ENCODE data around the gene IPO11. TPM values are rescaled to one million over a fixed set of nuclear protein-coding genes. Genes with fewer than 3 reads are reported as not detected.
A peak's percentile ranks its signal among the peaks of the same experiment; 100 is the strongest.

IPO11 gene
- total RNA-seq, 1 donor from 2014 or later = 41.0 TPM

DNA sequence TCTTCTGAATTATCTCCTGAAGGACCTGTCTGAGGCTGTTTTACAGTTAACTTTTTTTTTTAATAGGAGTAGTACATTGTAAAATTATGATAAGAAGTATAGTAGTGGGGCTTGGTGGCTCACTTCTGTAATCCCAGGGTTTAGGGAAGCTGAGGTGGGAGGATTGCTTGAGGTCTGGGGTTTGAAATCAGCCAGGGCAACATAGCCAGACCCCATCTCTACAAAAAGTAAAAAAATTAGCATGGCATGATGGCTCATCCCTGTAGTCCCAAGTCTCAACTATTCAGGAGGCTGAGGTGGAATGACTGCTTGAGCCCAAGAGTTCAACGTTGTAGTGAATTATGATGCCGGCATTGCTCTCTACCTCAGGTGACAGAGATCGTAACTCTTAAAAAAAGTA is 7.0 kb downstream of the IPO11 start:
- Mint-ChIP-seq H3K4me1 (ENCODE audit: unreplicated experiment) (no peaks in the 10 kb centered on the region), H3K27me3 (no peaks in the 10 kb centered on the region), H3K9me3 (no peaks in the 10 kb centered on the region), H3K27ac (no peak overlapping the region), H3K36me3 (no peaks in the 10 kb centered on the region), H3K4me3 (no peak overlapping the region)
- DNase-seq (ENCODE audit: extremely low spot score, unreplicated experiment) = no peak
- TF ChIP-seq, protein P1, sequence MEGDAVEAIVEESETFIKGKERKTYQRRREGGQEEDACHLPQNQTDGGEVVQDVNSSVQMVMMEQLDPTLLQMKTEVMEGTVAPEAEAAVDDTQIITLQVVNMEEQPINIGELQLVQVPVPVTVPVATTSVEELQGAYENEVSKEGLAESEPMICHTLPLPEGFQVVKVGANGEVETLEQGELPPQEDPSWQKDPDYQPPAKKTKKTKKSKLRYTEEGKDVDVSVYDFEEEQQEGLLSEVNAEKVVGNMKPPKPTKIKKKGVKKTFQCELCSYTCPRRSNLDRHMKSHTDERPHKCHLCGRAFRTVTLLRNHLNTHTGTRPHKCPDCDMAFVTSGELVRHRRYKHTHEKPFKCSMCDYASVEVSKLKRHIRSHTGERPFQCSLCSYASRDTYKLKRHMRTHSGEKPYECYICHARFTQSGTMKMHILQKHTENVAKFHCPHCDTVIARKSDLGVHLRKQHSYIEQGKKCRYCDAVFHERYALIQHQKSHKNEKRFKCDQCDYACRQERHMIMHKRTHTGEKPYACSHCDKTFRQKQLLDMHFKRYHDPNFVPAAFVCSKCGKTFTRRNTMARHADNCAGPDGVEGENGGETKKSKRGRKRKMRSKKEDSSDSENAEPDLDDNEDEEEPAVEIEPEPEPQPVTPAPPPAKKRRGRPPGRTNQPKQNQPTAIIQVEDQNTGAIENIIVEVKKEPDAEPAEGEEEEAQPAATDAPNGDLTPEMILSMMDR (conservative IDR thresholded peaks at IDR 0.05) = no peak

GRCh38 chr5:62421414-62421813 is 8.9 kb downstream of the IPO11 start:
- H3K27me3 Mint-ChIP-seq = no peaks in the 10 kb centered on the region
- H3K27ac Mint-ChIP-seq = no peak overlapping the region
- TF ChIP-seq, protein P1 (conservative IDR thresholded peaks at IDR 0.05) = no peak
- H3K9me3 Mint-ChIP-seq = no peaks in the 10 kb centered on the region
- no peak overlapping the region for H3K4me3 Mint-ChIP-seq
- DNase-seq (ENCODE audit: extremely low spot score, unreplicated experiment) = no peak
- H3K36me3 Mint-ChIP-seq = no peaks in the 10 kb centered on the region
- peaks cover 4% of the 10 kb centered on the region for H3K4me1 Mint-ChIP-seq (ENCODE audit: unreplicated experiment)

DNA sequence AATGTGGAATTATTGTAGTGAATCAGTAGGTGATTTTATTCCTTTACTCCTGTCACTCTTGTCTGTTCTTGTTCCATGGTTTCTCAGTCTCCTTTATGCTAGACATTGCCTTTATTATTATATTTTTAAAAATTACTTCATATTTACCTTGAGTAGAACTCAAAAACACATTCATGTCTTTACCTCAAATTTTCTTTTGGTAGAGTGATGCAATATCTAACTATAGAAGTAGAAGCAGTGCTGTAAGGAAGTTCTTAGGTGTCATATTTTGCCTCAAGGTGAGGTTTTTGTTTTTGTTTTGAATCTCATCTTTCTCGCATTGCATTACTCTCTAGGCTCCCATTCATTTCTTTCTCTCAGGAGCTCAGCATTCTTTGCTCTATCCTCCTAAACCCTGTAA is 12.2 kb downstream of the IPO11 start:
- Mint-ChIP-seq H3K36me3 (no peaks in the 10 kb centered on the region), H3K4me3 (no peak overlapping the region), H3K9me3 (no peaks in the 10 kb centered on the region), H3K27ac (no peak overlapping the region), H3K27me3 (no peaks in the 10 kb centered on the region), H3K4me1 (ENCODE audit: unreplicated experiment) (peaks cover 4% of the 10 kb centered on the region)
- no peak for DNase-seq (ENCODE audit: extremely low spot score, unreplicated experiment)
- TF ChIP-seq, protein P1 (conservative IDR thresholded peaks at IDR 0.05) = no peak

GRCh38 chr5:62431735-62432620 is 19.4 kb downstream of the IPO11 start:
- no peak overlapping the region for H3K4me3 Mint-ChIP-seq
- H3K27me3 Mint-ChIP-seq = no peaks in the 10 kb centered on the region
- TF ChIP-seq, protein P1 (conservative IDR thresholded peaks at IDR 0.05) = no peak
- H3K9me3 Mint-ChIP-seq = no peaks in the 10 kb centered on the region
- peaks cover 8% of the 10 kb centered on the region for H3K4me1 Mint-ChIP-seq (ENCODE audit: unreplicated experiment)
- peak overlapping the region; percentile 10 for H3K27ac Mint-ChIP-seq
- H3K36me3 Mint-ChIP-seq = no peaks in the 10 kb centered on the region
- DNase-seq (ENCODE audit: extremely low spot score, unreplicated experiment) = no peak

DNA sequence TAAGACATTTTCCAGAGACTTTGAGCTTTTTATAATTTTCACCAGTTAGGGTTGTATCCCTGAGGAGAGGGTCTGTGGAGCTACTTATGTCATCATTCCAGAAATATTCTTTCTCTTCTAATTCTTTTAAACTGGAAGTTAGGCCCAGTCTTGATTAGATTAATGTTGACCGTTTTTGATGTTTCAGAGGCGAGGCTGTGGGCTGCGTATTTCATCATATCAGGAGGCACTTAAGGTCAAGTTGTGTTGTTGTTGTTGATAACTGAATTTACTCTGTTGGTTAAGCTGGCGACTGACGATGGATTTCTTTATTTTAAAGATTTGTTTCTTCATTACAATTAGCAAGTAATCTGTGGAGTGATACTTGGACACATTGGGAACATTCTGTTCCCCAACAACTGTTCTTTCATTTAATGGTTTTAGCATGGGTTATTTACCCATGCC is 20.1 kb downstream of the IPO11 start:
- no peaks in the 10 kb centered on the region for H3K9me3 Mint-ChIP-seq

More for the DNA sequence above, 20.1 kb downstream of the IPO11 start:
- no peak for DNase-seq (ENCODE audit: extremely low spot score, unreplicated experiment)
- TF ChIP-seq, protein P1 (conservative IDR thresholded peaks at IDR 0.05) = no peak
- Mint-ChIP-seq H3K27me3 (no peaks in the 10 kb centered on the region), H3K4me3 (no peak overlapping the region), H3K27ac (peak overlapping the region; percentile 10), H3K36me3 (no peaks in the 10 kb centered on the region), H3K4me1 (ENCODE audit: unreplicated experiment) (peaks cover 8% of the 10 kb centered on the region)

Measured in type B pancreatic cell (in vitro differentiated cells).